ENCODE data around the gene DMD.

Gene DMD

DNA sequence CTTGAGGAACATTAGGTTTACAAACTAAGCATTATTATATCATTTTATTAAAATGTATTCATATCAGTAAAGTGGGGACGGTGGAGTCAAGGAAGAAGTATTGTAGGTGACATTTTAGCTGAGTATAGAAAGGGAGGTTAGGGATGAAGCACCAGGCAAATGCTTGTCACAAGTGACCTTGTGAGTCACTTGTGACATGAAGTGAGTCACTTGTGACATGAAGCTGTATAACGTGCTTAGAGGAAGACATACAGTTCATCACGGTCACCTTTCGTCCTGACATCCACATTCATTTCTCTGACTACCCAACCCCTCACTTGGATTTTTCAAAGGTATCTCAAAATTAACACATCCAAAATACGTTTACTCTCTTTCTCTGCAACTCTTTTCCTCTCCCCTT lies 1034.8 kb downstream of the DMD start:
- no peak for DNase-seq

DNA sequence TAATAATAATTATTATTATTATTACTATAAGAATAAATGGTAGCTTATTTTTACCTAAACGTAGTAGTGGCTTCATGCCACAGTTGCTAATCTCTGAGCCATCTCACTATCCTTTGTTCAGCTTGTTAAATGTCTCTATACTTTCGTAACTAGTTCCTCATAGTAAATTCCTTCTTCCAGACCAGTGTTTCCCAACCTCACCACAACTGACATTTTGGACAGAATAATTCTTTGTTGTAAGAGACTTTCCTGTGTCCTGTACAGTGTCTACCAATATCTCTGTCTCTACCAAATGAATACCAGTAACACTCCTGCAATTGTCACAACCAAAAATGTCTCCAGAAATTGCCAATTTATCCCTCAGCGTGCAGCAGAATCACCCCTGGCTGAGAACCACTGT lies 1040.9 kb downstream of the DMD start:
- DNase-seq: no peak

DNA sequence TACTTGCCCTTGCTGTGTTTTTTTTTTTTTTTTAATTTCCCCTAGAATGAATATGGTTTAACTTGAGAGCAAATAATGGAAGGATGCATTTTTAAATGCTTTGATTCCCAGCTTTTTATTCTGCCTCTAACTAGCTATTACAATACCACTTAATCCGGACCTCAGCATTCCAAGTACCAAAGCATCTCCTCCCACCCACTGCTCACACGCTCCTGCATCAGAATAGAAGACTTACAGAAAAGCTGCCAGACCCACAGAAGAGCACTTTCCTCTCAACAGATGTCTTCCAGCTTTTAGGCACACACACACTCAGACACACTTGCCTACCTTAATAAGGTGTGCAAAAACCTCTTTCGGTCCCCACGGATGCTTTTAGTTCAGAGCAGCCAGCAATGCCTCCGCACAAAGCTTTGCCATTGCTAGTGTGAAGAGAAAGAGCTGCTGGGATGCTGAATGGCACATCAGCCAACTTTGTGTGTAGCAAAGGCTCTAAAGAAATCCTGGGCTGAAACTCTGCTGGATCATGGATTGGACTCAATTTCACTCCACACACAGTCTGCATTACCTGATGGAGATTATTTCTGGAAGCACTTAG lies 1056.2 kb downstream of the DMD start:
- DNase-seq: no peak

DNA sequence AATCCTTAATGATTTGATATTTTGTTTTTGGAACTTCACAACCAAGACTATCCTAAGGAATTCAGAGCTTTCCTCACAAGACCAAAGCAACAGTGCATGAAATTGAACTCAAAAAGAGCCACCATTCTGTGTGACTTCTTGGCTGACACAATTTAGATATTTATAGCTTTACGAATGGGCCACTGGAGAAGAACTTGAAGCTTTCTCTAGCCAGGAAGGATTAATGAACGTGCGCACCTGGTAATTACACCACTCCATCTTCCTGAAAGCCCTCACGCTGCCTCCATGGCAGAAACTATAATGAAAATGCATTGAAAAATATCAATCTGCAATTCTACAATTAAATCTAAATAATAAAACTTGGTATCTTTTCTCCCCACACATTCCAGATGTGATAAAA lies 1057.8 kb downstream of the DMD start:
- no peak for DNase-seq

DNA sequence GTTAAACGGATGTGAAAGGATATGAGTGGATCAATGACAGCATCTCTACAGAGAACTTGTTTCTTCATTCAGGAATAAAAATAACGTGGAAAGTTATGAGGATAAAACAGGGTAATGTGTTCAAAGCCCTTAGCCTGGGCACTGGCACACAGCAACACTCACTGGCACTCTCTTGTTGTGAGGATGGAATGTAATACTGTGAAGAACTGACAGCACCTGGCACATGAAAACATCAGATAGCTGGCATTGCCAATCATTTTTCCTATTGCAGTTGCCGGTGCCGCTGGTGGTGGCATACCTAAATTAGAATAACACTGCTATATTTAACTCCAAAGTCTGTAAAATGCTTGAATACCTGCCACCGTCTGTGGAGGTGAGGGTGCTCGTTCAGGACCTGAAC lies 1061.2 kb downstream of the DMD start:
- no peak for DNase-seq

DNA sequence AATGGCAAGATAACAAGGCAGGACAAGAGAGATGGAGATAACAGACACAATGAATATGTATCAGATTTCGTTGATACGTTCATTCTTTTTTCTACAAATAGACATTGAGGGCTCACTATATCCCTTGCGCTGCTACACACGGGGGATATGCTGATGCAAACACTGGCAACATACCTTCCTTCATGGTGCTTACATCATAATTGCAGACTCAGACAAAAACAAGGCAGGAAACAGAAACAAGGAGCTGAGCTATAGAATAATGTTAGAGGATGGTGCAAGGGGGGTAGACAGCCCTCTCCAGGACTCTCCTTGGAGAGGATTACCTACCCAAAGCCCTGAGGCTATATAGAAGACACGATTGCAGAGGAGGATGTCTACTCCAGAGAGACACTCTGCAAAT lies 1069.5 kb downstream of the DMD start:
- no peak for DNase-seq

DNA sequence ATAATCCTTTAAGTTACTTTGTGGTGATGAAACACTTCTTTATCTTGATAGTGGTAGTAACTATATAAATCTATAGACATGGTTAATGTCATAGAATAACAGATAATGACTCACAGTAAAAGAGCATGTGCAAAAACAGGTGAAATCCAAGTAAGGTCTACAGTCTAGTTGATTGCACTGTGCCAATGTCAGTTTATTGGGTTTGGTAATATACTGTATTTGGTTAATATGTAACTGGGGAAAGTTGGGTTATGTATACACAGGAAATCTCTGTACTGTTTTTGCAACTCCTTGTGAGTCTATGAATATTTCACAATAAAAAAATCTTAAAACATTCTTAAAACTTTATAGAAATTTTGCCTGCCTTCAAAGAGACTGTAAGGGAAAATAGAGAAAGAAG lies 1071.9 kb downstream of the DMD start:
- no peak for DNase-seq

DNA sequence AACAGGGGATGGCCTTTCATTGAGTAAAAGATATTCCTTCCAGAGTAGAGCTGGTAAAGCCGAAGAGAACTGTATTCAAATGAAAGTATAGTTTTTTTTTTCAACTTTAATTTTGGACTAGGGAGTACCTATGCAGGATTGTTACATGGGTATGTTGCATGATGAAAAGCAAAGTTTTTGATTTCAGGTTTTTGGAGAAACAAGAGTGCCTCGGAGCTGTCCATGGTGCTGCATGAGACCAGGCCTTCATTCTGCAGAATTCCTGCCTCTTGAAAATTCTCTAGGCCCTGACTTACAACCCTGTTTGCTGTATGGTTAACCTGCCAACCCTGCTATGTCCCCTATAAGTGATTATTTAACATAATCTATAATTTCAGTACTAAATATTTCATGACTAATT lies 1073.8 kb downstream of the DMD start:
- no peak for DNase-seq

DNA sequence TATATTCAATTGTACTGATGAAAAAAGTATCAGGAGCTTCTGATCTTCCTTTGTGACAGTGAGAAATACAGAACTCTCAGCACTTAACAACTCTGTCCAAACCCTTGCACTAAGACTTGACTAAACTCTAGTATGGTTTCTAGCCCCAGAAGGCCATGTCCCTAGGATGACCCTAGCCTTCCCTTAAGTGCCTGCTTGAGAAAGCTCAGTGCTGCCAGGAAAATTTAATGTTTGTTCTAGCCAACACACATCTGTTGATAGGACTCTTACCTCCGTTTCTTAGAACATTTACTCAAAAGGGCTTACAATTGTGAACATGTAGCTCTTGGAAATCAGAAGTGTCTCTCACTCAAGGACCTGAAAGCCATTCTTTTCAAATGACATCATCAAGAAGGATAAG lies 1084.4 kb downstream of the DMD start:
- no peak for DNase-seq

DNA sequence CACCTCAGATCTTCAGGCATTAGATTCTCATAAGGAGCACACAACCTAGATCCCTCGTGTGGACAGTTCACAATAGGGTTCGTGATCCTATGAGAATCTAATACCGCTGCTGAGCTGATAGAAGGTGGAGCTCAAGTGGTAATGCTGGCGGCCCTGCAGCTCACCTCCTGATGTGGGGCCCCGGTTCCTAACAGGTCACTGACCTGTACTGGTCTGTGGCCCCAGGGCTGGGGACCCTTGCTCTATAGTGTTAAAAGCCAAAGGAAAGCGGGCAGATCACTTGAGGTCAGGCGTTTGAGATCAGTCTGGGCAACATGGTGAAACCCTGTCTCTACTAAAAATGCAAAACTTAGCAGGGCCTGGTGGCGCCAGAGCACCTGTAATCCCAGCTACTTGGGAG lies 1092.5 kb downstream of the DMD start:
- DNase-seq: no peak

DNA sequence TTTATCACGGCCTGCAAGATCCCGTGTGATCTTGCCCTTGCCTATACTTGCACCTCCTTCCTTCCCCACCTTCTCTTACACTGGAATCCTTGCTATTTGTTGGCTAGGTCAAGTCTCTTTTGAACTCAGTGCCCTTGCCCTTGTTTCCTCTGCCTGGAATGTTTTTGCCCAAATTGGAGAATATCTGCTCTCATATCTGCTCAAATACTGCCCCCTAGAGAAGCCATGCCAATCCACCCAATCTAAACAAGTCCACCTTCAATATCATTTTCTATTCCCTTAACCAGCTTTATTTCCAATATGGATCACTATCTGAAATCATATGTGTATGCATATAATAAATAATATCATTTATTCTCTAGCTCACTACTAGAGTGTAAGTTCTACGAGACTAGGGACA lies 1095.3 kb downstream of the DMD start:
- no peak for DNase-seq

DNA sequence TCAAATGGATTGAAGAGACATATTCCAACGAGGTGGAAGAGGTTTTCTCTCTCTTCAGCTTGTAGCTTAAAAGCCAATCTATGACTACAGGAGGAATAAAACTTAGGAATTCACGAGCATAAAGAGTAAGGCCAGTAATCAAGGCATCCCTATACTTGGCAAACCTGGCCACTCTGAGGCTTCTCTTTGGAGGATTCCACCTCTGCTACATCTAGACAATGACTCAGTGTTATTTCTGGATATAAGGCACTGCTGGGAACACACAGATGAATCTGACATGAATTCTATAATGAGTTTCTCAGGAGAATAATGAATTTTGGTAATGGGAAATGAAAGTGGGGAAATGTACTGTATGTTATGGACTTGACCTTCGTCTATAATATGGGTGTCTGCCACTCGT lies 1123.7 kb downstream of the DMD start:
- DNase-seq: no peak

DNA sequence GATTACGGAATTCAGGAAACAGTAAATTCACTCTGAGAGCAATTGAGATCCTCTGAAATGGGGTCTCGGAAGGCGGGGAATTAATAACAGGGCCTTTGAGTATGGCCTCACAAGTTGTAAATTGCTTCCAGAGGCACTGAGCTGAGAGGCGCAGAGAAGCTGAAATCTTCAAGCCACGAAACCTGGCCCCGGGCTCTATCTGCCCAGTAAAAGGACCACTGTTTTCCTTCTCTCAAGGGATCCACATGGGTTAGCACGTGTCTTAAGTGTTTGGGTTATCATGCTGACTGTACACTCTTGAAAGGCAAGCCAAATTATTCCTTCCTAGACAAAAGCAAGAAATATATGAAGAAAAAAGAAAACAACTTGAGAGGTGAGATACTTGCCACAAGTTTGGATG lies 1126.6 kb downstream of the DMD start:
- DNase-seq: no peak

DNA sequence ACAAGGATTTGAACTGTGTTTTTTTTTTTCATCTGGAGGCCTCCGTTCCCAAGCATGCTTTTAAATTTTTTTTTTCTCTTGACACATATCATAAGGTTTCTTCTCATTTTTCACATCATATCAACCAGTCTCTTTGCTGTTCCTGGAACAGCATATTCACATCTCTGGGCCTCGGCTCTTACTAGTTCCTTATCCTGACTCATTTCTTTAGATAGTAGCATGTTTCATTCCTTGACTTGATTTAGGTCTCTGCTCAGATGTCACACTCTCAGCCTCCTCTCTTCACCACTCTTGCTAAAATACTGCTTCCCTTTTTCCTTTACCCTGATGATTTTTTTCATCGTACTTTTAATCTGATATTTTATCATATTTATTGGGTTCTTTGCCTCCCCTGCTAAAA lies 1163.1 kb downstream of the DMD start:
- DNase-seq: no peak

DNA sequence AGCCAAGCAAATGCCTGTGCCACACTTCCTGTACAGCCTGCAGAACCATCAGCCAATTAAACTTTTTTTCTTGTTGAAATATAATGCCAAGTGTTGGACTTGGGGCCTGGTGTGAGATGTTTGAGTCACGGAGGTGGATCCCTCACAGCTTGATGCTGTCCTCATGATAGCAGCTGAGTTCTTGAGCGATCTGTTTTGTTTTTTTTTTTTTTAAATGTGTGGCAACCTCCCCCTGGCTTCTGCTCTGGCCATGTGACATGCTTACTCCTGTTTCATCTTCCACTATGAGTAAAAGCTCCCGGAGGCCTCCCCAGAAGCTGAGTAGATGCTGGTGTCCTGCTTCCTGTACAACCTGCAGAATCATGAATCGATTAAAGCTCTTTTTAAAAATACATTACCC lies 1166.2 kb downstream of the DMD start:
- no peak for DNase-seq

DNA sequence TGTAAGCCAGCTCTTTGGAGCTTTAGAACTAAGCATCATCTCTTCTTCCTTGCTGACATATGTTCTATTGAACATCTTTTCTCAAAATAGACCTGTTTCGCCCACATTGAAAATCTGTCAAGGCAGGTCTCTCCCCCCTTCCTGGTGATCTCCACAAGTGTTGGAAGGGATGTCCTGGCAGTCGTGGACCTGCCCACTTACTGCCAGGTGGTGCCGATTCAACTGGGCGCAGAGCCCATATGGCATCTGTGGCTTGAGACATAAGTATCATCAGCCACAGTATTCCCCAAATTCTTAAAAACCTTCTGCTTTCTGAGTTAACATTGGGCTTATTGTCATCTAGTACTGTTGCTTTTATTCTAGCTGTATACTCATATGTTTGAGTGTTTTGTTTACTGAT lies 1170.2 kb downstream of the DMD start:
- no peak for DNase-seq

DNA sequence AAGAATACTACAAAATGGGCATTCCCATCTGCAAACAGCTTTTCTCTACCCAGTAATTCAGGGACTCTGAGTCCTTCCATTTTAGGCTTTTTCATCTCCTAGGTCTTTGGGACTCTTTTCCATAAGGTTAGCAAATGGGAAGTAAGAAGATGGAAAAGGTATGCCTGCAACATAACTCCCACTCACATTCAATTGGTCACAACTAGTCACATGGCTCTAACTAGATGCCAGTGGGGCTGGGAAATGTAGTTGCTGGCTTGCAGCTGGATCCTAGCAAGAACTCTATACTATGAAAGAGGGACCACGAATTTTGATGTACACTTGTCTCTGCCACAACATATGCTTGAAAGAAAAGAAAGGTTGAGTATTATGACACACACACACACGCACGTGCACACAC lies 1184.6 kb downstream of the DMD start:
- no peak for DNase-seq

DNA sequence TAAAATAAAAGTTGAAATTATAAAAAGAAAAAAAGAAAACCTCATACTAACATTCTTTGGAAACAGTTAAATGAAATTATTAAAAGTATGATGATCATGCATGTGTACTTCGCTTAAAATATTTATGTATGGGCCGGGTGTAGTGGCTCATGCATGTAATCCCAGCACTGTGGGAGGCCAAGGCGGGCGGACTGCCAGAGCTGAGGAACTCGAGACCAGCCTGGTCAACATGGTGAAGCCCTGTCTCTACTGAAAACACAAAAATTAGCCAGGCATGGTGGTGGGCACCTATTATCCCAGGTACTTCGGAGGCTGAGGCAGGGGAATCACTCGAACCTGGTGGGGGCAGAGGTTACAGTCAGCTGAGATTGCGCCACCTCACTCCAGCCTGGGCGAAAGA lies 1187.3 kb downstream of the DMD start:
- no peak for DNase-seq

DNA sequence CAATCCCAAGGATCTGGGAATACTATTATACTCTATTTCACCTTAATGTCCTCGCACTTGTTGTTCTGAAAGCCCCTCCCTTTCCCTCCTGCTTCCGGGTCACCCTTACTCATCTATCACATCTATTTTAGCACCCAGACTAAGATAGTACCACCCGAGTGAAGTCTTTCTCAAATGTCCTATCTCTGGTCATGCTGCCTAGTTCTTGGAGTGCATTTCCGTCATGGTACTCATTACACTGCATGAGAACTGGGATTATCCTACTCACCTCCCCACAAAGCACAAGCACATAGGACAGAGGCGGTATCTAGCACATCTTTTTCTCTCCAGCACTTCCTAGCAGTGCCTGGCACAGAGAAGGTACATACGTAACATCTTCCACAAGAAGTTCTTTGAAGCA lies 1195.2 kb downstream of the DMD start:
- DNase-seq: no peak

DNA sequence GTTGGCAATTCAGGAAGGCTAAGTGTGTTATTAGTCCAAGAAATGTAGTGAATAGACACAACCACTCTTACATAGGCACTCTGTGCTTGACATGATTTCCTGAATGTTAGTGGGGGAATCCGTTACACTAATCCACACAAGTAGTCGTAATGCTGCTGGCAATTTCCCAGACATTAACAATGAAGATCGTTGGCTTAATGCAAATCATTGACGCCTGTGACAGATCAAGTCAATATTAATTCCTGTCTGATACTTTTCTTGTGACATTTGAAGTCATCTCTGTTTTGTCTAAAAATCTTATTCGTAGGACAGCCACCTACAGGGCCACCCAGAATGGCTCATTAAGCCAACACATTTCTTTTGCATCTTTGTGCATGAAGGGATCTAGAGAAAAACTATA lies 1200.4 kb downstream of the DMD start:
- DNase-seq: no peak

DNA sequence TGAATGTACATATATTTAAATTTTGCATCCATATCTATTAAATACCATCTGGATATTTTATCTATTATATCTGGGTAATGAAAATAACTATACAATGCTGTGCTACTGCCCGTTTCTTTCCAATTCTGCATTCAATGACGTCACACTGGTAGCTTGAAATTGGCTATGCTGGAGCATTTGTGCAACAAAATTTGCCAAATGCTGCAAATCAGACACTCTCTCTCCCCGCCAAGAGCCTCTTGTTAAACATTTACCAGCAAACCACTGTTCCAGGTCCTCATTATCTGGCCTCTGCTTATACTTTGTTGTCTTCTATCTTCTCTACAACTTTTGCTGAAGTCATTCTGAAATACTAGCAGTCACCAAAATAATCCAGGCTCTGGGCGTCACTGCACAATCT lies 1201.1 kb downstream of the DMD start:
- no peak for DNase-seq

DNA sequence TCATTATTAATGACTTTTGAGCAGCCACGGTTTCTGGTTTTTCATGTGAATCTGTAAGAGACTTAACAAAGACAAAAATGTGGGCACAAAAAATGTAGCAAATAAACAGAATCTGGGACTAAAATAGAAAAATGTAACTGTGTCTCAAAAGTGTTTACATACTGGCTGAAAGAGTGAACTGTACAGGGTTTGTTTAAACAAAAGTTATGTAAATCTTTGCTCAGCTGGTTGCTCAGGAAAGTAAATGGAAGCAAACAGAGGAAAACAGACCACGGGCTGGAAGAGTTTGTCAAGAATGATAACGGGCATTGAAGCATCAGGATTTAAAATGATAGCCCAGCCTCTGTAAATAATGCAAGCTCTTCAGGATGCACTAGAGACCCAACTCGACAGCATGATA lies 1217.7 kb downstream of the DMD start:
- DNase-seq: no peak

DNA sequence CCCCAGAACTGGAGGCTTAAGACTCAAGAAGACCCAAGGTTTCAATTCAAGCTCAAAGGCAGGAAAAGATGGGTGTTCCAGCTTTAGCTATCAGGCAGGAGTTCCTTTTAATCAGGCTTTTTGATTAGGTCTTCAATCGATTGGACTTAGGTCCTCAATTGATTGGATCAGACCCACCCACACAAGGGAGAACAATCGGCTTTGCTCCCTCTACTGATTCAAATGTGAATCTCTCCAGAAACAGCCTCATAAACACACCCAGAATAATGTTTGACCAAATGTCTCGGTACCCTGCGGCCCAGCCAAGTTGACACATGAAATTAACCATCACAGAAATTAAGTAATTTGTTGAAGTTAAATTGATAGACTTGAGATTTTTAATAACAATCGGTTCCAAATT lies 1222.4 kb downstream of the DMD start:
- no peak for DNase-seq

DNA sequence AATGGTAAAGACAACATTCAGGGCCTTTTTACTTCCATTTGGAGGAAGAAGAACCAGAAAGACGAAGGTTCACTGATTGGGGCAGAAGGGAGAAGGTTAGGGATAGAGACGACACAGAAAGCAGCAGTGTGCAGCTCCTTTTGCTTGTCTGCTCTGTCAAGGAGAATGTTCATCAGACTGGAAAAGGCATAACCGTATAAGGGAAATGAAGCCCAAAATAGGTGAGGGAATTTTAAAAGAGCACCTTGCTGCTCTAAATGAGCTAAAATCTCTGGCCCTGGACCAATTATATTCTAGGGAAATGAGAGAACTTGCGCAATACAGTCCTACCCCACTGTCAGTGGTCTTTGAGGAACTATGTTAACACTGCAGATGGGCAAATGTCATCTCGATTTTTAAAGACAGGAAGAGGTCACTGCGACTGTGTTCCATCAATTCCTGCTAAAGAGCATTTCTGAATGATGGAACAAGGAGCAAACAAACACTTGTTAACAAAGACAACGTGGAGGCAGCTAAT lies 1229.7 kb downstream of the DMD start:
- DNase-seq: no peak

DNA sequence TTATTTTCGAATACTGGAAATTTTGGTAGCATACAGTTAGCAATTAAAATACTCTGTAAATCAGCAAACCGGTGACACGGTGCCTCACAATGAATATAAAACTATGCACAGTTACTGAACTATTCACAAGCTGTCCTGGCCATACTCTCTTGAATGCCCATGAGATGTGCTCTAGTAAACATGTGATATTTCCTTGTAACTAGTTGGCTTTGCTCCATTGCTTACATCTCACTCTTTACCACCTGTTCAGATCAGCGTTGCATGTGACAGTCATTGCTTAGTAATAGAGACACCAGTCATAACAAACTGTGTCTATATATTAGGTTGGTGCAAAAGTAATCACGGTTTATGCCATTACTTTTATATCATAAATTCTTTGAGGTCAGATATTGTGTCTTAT lies 1241.6 kb downstream of the DMD start:
- no peak for DNase-seq

DNA sequence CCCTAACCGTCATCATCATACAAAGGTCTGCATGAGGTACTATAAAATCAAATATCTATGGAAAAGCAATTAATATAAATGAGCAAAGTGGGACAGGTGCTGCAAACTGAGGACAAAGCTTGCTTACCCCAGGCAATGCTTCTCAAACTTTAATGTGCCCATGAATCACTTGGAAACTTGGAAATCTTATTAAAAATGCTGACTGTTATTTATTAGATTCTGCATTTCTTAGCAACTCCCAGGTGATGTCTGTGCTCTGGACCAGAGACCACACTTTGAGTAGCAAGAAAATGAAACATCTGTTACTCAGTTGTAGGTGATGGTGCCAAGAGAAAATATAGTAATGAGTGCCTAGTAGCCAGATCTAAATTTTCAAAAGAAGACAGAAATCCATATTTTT lies 1249.1 kb downstream of the DMD start:
- no peak for DNase-seq

Measured in CD4-positive, alpha-beta T cell treated with Interferon gamma for 1 hour (primary cell).